AG20443 (cell line): ENCODE measurements around the gene RHBDD1.

ENCODE experiments used
- DNase-seq: peaks from one replicate; pipeline ENCODE4 v3.0.0; 2012; ENCODE audit warnings: low spot score, mixed read lengths

Gene RHBDD1

GRCh38 chr2:226915846-226916360 is 80.0 kb downstream of the RHBDD1 start:
- peak; percentile 51 for DNase-seq

GRCh38 chr2:226916669-226917068 is 80.8 kb downstream of the RHBDD1 start:
- DNase-seq = no peak

GRCh38 chr2:226932443-226932842 is 96.6 kb downstream of the RHBDD1 start:
- no peak for DNase-seq

- DNase-seq = no peak
These were observed 98.8 kb downstream of the RHBDD1 start for GRCh38 chr2:226934546-226935201.

GRCh38 chr2:226943862-226944620 is 108.2 kb downstream of the RHBDD1 start:
- no peak for DNase-seq

GRCh38 chr2:226953206-226953605 is 117.4 kb downstream of the RHBDD1 start:
- peak; percentile 58 for DNase-seq

- DNase-seq = no peak
These were observed 118.0 kb downstream of the RHBDD1 start for GRCh38 chr2:226953826-226954225.

- no peak for DNase-seq
These were observed 120.8 kb downstream of the RHBDD1 start for GRCh38 chr2:226956659-226957058.

- DNase-seq = no peak
These were observed 123.6 kb downstream of the RHBDD1 start for GRCh38 chr2:226959418-226959817.

- no peak for DNase-seq
These were observed 126.4 kb downstream of the RHBDD1 start for GRCh38 chr2:226962176-226962773.

GRCh38 chr2:226963528-226963927 is 127.7 kb downstream of the RHBDD1 start:
- peak; percentile 76 for DNase-seq

GRCh38 chr2:226965376-226965775 is 129.5 kb downstream of the RHBDD1 start:
- DNase-seq = no peak

GRCh38 chr2:226969417-226970080 is 133.7 kb downstream of the RHBDD1 start:
- no peak for DNase-seq

- DNase-seq = no peak
These were observed 134.5 kb downstream of the RHBDD1 start for GRCh38 chr2:226970362-226970761.

GRCh38 chr2:226971084-226971483 is 135.2 kb downstream of the RHBDD1 start:
- DNase-seq = no peak

GRCh38 chr2:226971770-226972169 is 135.9 kb downstream of the RHBDD1 start:
- no peak for DNase-seq

GRCh38 chr2:226973816-226974215 is 138.0 kb downstream of the RHBDD1 start:
- no peak for DNase-seq

GRCh38 chr2:226977775-226978190 is 141.9 kb downstream of the RHBDD1 start:
- no peak for DNase-seq

- no peak for DNase-seq
These were observed 142.4 kb downstream of the RHBDD1 start for GRCh38 chr2:226978300-226978699.

- no peak for DNase-seq
These were observed 143.2 kb downstream of the RHBDD1 start for GRCh38 chr2:226979004-226979403.

- DNase-seq = no peak
These were observed 146.0 kb downstream of the RHBDD1 start for GRCh38 chr2:226981791-226982326.
